ENCODE measurements around the gene EZH2. TPM values are rescaled to one million over a fixed set of nuclear protein-coding genes. Genes with fewer than 3 reads are reported as not detected.

Gene EZH2
- 10 to 100 TPM in 1 of 2 donors, 1 to 10 TPM in 1; 2.8 to 21.3 TPM for total RNA-seq
- 1 to 10 TPM; 2.0 to 2.3 TPM for polyA plus RNA-seq

- Histone ChIP-seq H3K36me3 (ENCODE audit: control insufficient read depth in 4 of 4, insufficient read depth in 3 of 4, low read depth in 1 of 4, low read length in 3 of 4) (no peaks in the 10 kb centered on the region), H3K27ac (ENCODE audit: low read depth in 1 of 2, low read length in 2 of 2) (peak within 1 kb of the TSS; percentile 96 to 97), H3K27me3 (ENCODE audit: control insufficient read depth in 4 of 4, insufficient read depth in 4 of 4, low read length in 3 of 4) (no peaks in the 10 kb centered on the region), H3K9me3 (ENCODE audit: control insufficient read depth in 4 of 4, low read length in 3 of 4) (no peaks in the 10 kb centered on the region), H3K4me3 (ENCODE audit: low read depth in 1 of 3, low read length in 3 of 3) (peak within 1 kb of the TSS; percentile 75 to 91 (median 81)), H3K4me1 (ENCODE audit: control insufficient read depth in 4 of 4, insufficient read depth in 4 of 4, low read length in 3 of 4) (peaks cover 0 to 10% (median 3%) of the 10 kb centered on the region in 4 donors), H3K9ac (ENCODE audit: low read depth in 1 of 2, low read length in 2 of 2) (peak within 1 kb of the TSS; percentile 72 to 74)
- no peak for DNase-seq (ENCODE audit: low spot score)
- TF ChIP-seq HNF4G (IDR thresholded peaks at IDR 0.05) (no peak), FOXA2 (IDR thresholded peaks at IDR 0.05) (no peak), FOXA1 (IDR thresholded peaks at IDR 0.05) (no peak), HNF4A (conservative IDR thresholded peaks at IDR 0.05) (no peak), TAF1 (conservative IDR thresholded peaks at IDR 0.05) (no peak), JUND (IDR thresholded peaks at IDR 0.05) (no peak), MAX (IDR thresholded peaks at IDR 0.05) (no peak), SP1 (IDR thresholded peaks at IDR 0.05) (no peak), RAD21 (IDR thresholded peaks at IDR 0.05) (no peak), CTCF (IDR thresholded peaks at IDR 0.05; ENCODE audit: low read depth, low read length, missing input control) (no peak), EGR1 (IDR thresholded peaks at IDR 0.05; ENCODE audit: low read depth in 2 of 2) (no peak), YY1 (IDR thresholded peaks at IDR 0.05) (no peak), ZBTB33 (IDR thresholded peaks at IDR 0.05) (no peak), RXRA (IDR thresholded peaks at IDR 0.05) (no peak), NR2F2 (IDR thresholded peaks at IDR 0.05) (no peak), REST (IDR thresholded peaks at IDR 0.05) (no peak), ATF3 (IDR thresholded peaks at IDR 0.05) (no peak), GABPA (IDR thresholded peaks at IDR 0.05 in 1 of 2, conservative IDR thresholded peaks at IDR 0.05 in 1 of 2) (no peak)
- WGBS, result under 1% methylated on average over 50 of the region's 50 CpGs
Observed at GRCh38 chr7:148884049-148884298, at the start of gene EZH2. EZH2 (minus strand) TSS chr7:148884291; CDS start chr7:148847298, 36,993 bp downstream.

All from liver (tissue), 9 donors.